NCI-H146 (cell line): ENCODE data around the gene S100A3.

ENCODE experiments used
- DNase-seq: peaks from one replicate; lab custom pipeline; 2025; lab: John Stamatoyannopoulos, UW

S100A3 gene

GRCh38 chr1:153547560-153548551, 1.2 kb downstream of the S100A3 start:
- no peak for DNase-seq

- no peak for DNase-seq
Measured at GRCh38 chr1:153546796-153547559, 2.1 kb downstream of the S100A3 start.

- no peak for DNase-seq
Measured at GRCh38 chr1:153546371-153546770, 2.7 kb downstream of the S100A3 start.

GRCh38 chr1:153545067-153546055, 3.7 kb downstream of the S100A3 start, which contains the start of gene S100A4:
S100A4 (minus strand) TSS chr1:153545806; CDS start chr1:153544794, 1,012 bp downstream.
- peak; percentile 85 for DNase-seq

- no peak for DNase-seq
Measured at GRCh38 chr1:153544453-153545066, 4.5 kb downstream of the S100A3 start.

GRCh38 chr1:153543736-153544135, 5.3 kb downstream of the S100A3 start:
- no peak for DNase-seq

- no peak for DNase-seq
Measured at GRCh38 chr1:153542956-153543711, 5.9 kb downstream of the S100A3 start.

GRCh38 chr1:153541641-153542590, 7.1 kb downstream of the S100A3 start:
- DNase-seq, result no peak

GRCh38 chr1:153540394-153541361, 8.4 kb downstream of the S100A3 start, which contains the start of gene S100A5:
S100A5 (minus strand) TSS chr1:153540934; CDS start chr1:153540191, 743 bp downstream.
- no peak for DNase-seq

GRCh38 chr1:153539395-153540093, 9.5 kb downstream of the S100A3 start:
- DNase-seq, result no peak

- peak; percentile 60 for DNase-seq
Measured at GRCh38 chr1:153538315-153538821, 10.7 kb downstream of the S100A3 start.

- no peak for DNase-seq
Measured at GRCh38 chr1:153537376-153537730, 11.7 kb downstream of the S100A3 start.

GRCh38 chr1:153536671-153537375, 12.2 kb downstream of the S100A3 start:
- DNase-seq, result peak; percentile 33

GRCh38 chr1:153536012-153536670, 12.9 kb downstream of the S100A3 start:
- DNase-seq, result peak; percentile 88

- DNase-seq, result peak; percentile 30
Measured at GRCh38 chr1:153535242-153536011, 13.6 kb downstream of the S100A3 start, which contains the start of gene S100A6. S100A6 (minus strand) TSS chr1:153535991; CDS start chr1:153535339, 652 bp downstream.
